ENCODE results near the gene ADGRE3. TPM values are rescaled to one million over a fixed set of nuclear protein-coding genes. Genes with fewer than 3 reads are reported as not detected.

Gene ADGRE3
- total RNA-seq, 2 experiments from 2014 or later: not detected

GRCh38 chr19:14571695-14572490 is 102.8 kb downstream of the ADGRE3 start, which contains the start of gene NDUFB7:
TSS of gene NDUFB7 (minus strand) at chr19:14572066. CDS start at chr19:14572000, 66 bp downstream.
- H3K4me3 ChIP-seq (ENCODE audit: low read depth, low read length, poor library complexity, severe bottlenecking): peak within 1 kb of the TSS; percentile 98
- peak within 1 kb of the TSS; percentile 63 for H3K27ac ChIP-seq (ENCODE audit: low read depth, low read length, poor library complexity, severe bottlenecking)
- H4K20me1 ChIP-seq (ENCODE audit: insufficient read depth, low read length): peaks cover 4% of the 10 kb centered on the region; the same call in 1 of the 2 replicates
- peak; percentile 97 for DNase-seq (ENCODE audit: low spot score)
- TF ChIP-seq EZH2phosphoT487 (IDR thresholded peaks at IDR 0.05; ENCODE audit: borderline replicate concordance, low read depth, low read length) (no peak), CTCF (conservative IDR thresholded peaks at IDR 0.05; ENCODE audit: low read length) (peak; percentile 90)
- peak within 1 kb of the TSS; percentile 75 for H2AFZ ChIP-seq (ENCODE audit: low read length)
- H3K4me2 ChIP-seq (ENCODE audit: low read length): peak within 1 kb of the TSS; percentile 99
- peaks cover 24% of the 10 kb centered on the region; the same call in 1 of the 2 replicates for H3K36me3 ChIP-seq (ENCODE audit: insufficient read depth, low read length)
- H3K9me3 ChIP-seq (ENCODE audit: low read length): peaks cover 6% of the 10 kb centered on the region; the same call in 1 of the 2 replicates
- CTCF ChIA-PET (ENCODE audit: unreplicated experiment): interaction anchor here (3.9 kb wide), 1 partner anchor 116 kb away, joined by 70 read pairs; the partner anchor contains the start of gene ZNF333
- POLR2A ChIA-PET: interaction anchor here (0.6 to 7.8 kb wide), 5 partner anchors 12 to 142 kb away, joined by 3 to 92 read pairs (median 3); partner anchors contain the start of gene ZNF333
- intact Hi-C loops (cut with micrococcal nuclease; ENCODE audit: unreplicated experiment): loop anchor here (1.0 kb wide), 1 partner anchor 117 kb away; no protein-coding TSS in a partner anchor
- H3K79me2 ChIP-seq (ENCODE audit: insufficient read depth, low read depth, low read length): peaks cover 16% of the 10 kb centered on the region
- no peaks in the 10 kb centered on the region for H3K9me2 ChIP-seq (ENCODE audit: insufficient read depth, low read length)
- peaks cover 38% of the 10 kb centered on the region for H3K4me1 ChIP-seq (ENCODE audit: insufficient read depth, low read length, poor library complexity, severe bottlenecking)
- TSS peak; percentile 82 for BruUV-seq (replicated peaks)

- no peaks in the 10 kb centered on the region for H3K9me3 ChIP-seq (ENCODE audit: low read length)
- TF ChIP-seq CTCF (conservative IDR thresholded peaks at IDR 0.05; ENCODE audit: low read length) (no peak), EZH2phosphoT487 (IDR thresholded peaks at IDR 0.05; ENCODE audit: borderline replicate concordance, low read depth, low read length) (no peak)
- H3K79me2 ChIP-seq (ENCODE audit: insufficient read depth, low read depth, low read length): peaks cover 16% of the 10 kb centered on the region
- no peaks in the 10 kb centered on the region for H3K9me2 ChIP-seq (ENCODE audit: insufficient read depth, low read length)
- intact Hi-C loops (cut with micrococcal nuclease; ENCODE audit: unreplicated experiment): no loop called here
- no peak for DNase-seq (ENCODE audit: low spot score)
- no TSS peak for BruUV-seq (replicated peaks)
- POLR2A ChIA-PET: interaction anchor here (0.6 to 7.8 kb wide), 5 partner anchors 11 to 1015 kb away, joined by 3 to 92 read pairs (median 3); partner anchors contain the start of gene ZNF333
- H3K36me3 ChIP-seq (ENCODE audit: insufficient read depth, low read length): peaks cover 29% of the 10 kb centered on the region; the same call in 1 of the 2 replicates
- peak overlapping the region; percentile 63 for H3K27ac ChIP-seq (ENCODE audit: low read depth, low read length, poor library complexity, severe bottlenecking)
- CTCF ChIA-PET (ENCODE audit: unreplicated experiment): interaction anchor here (0.6 kb wide), 1 partner anchor 10 kb away, joined by 3 read pairs; no protein-coding TSS in a partner anchor
- H4K20me1 ChIP-seq (ENCODE audit: insufficient read depth, low read length): peaks cover 4% of the 10 kb centered on the region; the same call in 1 of the 2 replicates
- H2AFZ ChIP-seq (ENCODE audit: low read length): peak overlapping the region; percentile 75; the same call in 1 of the 2 replicates
- H3K4me2 ChIP-seq (ENCODE audit: low read length): peak overlapping the region; percentile 99
- H3K4me1 ChIP-seq (ENCODE audit: insufficient read depth, low read length, poor library complexity, severe bottlenecking): peaks cover 29% of the 10 kb centered on the region
- H3K4me3 ChIP-seq (ENCODE audit: low read depth, low read length, poor library complexity, severe bottlenecking): peak overlapping the region; percentile 98
Measured at GRCh38 chr19:14570864-14571527, 103.6 kb downstream of the ADGRE3 start.

Small RNA genes lying within 50 kb of the gene (small RNA-seq; reads per million reads assigned to genes)
- gene AC022149.2 (not detected), gene RN7SL842P (not detected)

Other genes with a start within 250 kb of the ADGRE3 start
- 117 and 125 TPM in 2 replicates for gene PKN1, start 241.5 kb downstream of the ADGRE3 start, total RNA-seq (2014; rRNA removed; shearing (Covaris generic))
- 233 and 246 TPM in 2 replicates for gene PKN1, start 241.5 kb downstream of the ADGRE3 start, total RNA-seq (2022)
- gene PTGER1, start 199.5 kb downstream of the ADGRE3 start, total RNA-seq (2014; rRNA removed; shearing (Covaris generic)): not detected in 2 replicates
- gene PTGER1, start 199.5 kb downstream of the ADGRE3 start, total RNA-seq (2022): 0.23 TPM in 1 of 2 replicates, not detected in the other
- 18.5 and 26.9 TPM in 2 replicates for gene GIPC1, start 178.7 kb downstream of the ADGRE3 start, total RNA-seq (2014; rRNA removed; shearing (Covaris generic))
- 37.6 and 38.3 TPM in 2 replicates for gene GIPC1, start 178.7 kb downstream of the ADGRE3 start, total RNA-seq (2022)
- gene DNAJB1, start 156.4 kb downstream of the ADGRE3 start, total RNA-seq (2014; rRNA removed; shearing (Covaris generic)): 62.9 and 76.7 TPM in 2 replicates
- 51.7 and 63.7 TPM in 2 replicates for gene DNAJB1, start 156.4 kb downstream of the ADGRE3 start, total RNA-seq (2022)
- gene TECR, start 145.2 kb downstream of the ADGRE3 start, total RNA-seq (2014; rRNA removed; shearing (Covaris generic)): 52.3 and 81.4 TPM in 2 replicates
- gene TECR, start 145.2 kb downstream of the ADGRE3 start, total RNA-seq (2022): 128 and 130 TPM in 2 replicates
- gene NDUFB7, start 102.8 kb downstream of the ADGRE3 start, total RNA-seq (2014; rRNA removed; shearing (Covaris generic)): 282 and 301 TPM in 2 replicates
- gene NDUFB7, start 102.8 kb downstream of the ADGRE3 start, total RNA-seq (2022): 137 and 141 TPM in 2 replicates
- gene CLEC17A, start 91.8 kb downstream of the ADGRE3 start, total RNA-seq (2014; rRNA removed; shearing (Covaris generic)): 45.7 and 51.1 TPM in 2 replicates
- gene CLEC17A, start 91.8 kb downstream of the ADGRE3 start, total RNA-seq (2022): 22.5 and 27.4 TPM in 2 replicates
- gene ZNF333, start 15.2 kb upstream of the ADGRE3 start, total RNA-seq (2014; rRNA removed; shearing (Covaris generic)): 26.1 and 27.3 TPM in 2 replicates
- gene ZNF333, start 15.2 kb upstream of the ADGRE3 start, total RNA-seq (2022): 25.0 and 30.8 TPM in 2 replicates
- gene ADGRE2, start 103.7 kb upstream of the ADGRE3 start, total RNA-seq (2014; rRNA removed; shearing (Covaris generic)): not detected in 2 replicates
- gene ADGRE2, start 103.7 kb upstream of the ADGRE3 start, total RNA-seq (2022): 0.11 TPM in 1 of 2 replicates, not detected in the other
- gene OR7A5, start 160.3 kb upstream of the ADGRE3 start, total RNA-seq (2014; rRNA removed; shearing (Covaris generic)): not detected in 2 replicates
- not detected in 2 replicates for gene OR7A5, start 160.3 kb upstream of the ADGRE3 start, total RNA-seq (2022)
- gene OR7C1, start 160.3 kb upstream of the ADGRE3 start, total RNA-seq (2014; rRNA removed; shearing (Covaris generic)): not detected in 2 replicates
- gene OR7C1, start 160.3 kb upstream of the ADGRE3 start, total RNA-seq (2022): not detected in 2 replicates
- gene OR7A10, start 174.1 kb upstream of the ADGRE3 start, total RNA-seq (2014; rRNA removed; shearing (Covaris generic)): not detected in 2 replicates
- not detected in 2 replicates for gene OR7A10, start 174.1 kb upstream of the ADGRE3 start, total RNA-seq (2022)
- gene OR7A17, start 211.3 kb upstream of the ADGRE3 start, total RNA-seq (2014; rRNA removed; shearing (Covaris generic)): not detected in 2 replicates
- not detected in 2 replicates for gene OR7A17, start 211.3 kb upstream of the ADGRE3 start, total RNA-seq (2022)

All from OCI-LY7 (cell line).